Measurements from ENCODE around the gene SLC5A3.
A peak's percentile ranks its signal among the peaks of the same experiment; 100 is the strongest.

The SLC5A3 gene

GRCh38 chr21:34073032-34073748, at the start of gene SLC5A3, which contains the start of gene MRPS6:
Gene SLC5A3, plus strand, starts transcription at chr21:34073578. Its CDS starts 21,621 bp downstream, at chr21:34095199.
Gene MRPS6, plus strand, starts transcription at chr21:34073578. Its CDS starts 123 bp downstream, at chr21:34073701.
- peak; percentile 85 for DNase-seq (ENCODE audit: low read depth)

DNA sequence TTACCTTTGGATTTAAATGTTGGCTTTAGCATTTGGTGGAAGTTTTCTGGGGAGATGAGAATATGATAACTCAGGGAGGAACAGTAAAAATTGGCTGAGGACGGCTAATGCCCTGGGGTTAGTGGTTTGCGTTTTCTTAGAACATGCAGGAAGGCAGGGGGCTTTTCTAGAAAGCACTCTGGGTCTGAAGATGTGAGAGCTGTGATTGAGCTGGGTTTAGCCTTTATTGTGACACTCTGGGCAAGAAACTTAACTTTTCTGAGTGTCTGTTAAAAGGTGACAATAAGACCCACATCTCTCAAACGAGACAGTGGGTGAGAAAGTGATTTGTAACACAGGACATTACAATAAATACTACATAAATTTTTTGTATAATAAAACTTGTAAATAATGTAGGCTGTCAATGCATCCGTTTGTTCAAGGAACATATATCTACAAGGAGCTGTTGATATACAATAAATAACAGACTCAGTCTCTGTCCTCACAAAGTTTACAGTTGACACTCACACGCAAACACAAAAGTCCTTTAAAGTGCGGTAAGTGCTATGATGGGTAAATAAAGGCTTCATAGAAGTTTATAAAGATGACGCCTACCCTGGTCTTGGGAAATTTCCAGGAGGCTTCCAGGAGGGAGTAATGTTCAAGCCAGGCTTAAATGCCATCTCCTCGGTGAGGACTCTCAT, 49.5 kb upstream of the SLC5A3 start:
- no peak for DNase-seq (ENCODE audit: low read depth)

GRCh38 chr21:34024374-34024693, 49.0 kb upstream of the SLC5A3 start:
- DNase-seq (ENCODE audit: low read depth): no peak

DNA sequence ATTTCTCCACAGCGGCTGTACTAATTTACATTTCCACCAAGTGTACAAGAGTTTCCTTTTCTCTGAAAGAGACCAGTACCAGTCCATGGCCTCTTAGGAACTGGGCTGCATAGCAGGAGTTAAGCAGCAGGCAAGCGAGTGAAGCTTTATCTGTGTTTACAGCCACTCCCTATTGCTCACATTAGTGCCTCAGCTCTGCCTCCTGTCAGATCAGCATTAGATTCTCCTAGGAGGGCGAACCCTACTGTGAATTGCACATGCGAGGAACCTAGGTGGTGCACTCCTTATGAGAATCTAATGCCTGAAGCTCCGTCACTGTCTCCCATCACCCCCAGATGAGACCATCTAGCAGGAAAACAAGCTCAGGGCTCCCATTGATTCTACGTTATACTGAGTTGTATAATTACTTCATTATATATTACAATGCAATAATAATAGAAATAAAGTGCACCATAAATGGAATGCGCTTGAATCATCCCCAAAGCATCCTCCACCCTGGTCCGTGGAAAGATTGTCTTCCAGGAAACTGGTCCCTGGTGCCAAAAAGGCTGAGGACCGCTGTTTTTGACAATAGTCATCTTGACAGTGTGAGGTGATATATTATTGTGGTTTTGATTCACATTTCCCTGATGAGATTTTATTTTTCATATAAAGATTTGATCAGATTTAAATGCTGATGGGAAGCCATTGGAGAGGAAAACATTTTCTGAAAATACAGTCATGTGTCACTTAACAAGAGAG, 45.5 kb upstream of the SLC5A3 start:
- DNase-seq (ENCODE audit: low read depth): peak; percentile 43

DNA sequence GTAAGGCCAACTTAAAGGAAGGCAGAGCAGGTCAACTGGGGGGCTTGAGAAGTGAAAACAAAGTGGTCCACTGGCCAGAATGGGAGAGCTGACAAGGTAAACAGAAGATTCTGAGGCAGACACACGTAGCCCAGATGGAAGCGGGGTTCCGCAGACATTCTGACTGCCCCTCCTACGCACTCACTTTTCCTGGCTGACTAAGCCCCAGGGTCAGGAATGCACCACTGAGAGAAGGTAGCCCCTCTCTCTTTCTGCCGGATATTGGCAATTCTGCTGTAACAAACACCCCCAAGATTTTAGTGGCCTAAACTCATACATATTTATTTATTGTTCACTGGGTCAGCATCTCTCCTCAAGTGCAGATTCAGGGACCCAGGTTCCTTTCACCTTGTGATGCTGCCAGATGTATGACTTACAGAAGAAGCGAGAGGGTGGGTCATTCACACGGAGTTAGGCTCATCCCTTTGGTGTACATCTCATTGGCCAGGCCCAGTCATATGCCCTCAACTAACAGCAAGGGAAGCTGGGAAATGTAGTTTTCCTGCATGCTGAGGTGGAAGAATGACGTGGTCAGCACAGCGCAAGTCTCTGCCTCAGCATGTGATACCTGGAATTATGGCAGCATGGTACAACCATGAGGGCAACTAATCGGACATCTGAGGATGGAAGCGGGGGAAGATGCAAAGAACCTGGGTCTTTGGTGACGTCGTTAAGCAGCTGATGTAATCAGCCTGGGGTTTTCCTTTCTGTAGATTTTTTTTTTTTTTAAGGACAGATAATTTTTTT, 43.4 kb upstream of the SLC5A3 start:
- peak; percentile 88 for DNase-seq (ENCODE audit: low read depth)

- DNase-seq (ENCODE audit: low read depth): no peak
Observed at GRCh38 chr21:34031835-34032370, 41.5 kb upstream of the SLC5A3 start.

GRCh38 chr21:34034369-34035014, 38.9 kb upstream of the SLC5A3 start:
- no peak for DNase-seq (ENCODE audit: low read depth)

DNA sequence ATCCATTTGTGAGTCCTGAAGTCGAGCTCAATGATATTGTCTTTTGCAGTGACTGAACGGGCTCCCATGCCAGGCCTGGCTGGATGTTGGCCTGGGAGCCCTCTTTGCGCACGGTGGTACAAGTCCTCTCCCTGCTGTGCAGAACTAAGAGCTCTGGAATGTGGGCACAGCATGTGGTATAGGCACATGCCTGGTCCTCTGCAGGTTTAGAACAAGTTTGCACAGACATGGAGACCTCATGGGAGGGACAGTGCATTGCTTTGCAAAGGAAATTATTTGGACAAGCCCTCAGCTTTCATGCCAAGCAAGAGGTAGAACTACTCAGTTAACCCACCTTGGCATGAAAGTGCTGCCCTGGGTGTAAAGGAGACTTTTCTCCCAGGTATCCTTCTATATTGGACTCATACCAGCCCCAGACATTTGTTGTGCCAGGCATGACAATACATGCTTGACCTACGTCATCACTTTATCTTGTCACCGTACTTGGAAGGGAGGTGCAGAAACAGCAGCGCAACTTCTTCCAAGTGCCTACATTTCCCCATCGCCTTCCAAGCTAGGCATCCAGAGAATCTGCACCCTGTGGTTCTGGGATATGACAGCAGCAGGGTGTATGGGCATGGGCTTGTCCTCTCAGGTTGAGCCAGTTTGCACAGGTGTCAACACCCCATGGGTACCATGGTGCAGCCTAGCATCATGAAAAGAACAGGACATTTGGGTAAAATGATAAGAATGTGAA, 37.6 kb upstream of the SLC5A3 start:
- DNase-seq (ENCODE audit: low read depth): no peak

DNA sequence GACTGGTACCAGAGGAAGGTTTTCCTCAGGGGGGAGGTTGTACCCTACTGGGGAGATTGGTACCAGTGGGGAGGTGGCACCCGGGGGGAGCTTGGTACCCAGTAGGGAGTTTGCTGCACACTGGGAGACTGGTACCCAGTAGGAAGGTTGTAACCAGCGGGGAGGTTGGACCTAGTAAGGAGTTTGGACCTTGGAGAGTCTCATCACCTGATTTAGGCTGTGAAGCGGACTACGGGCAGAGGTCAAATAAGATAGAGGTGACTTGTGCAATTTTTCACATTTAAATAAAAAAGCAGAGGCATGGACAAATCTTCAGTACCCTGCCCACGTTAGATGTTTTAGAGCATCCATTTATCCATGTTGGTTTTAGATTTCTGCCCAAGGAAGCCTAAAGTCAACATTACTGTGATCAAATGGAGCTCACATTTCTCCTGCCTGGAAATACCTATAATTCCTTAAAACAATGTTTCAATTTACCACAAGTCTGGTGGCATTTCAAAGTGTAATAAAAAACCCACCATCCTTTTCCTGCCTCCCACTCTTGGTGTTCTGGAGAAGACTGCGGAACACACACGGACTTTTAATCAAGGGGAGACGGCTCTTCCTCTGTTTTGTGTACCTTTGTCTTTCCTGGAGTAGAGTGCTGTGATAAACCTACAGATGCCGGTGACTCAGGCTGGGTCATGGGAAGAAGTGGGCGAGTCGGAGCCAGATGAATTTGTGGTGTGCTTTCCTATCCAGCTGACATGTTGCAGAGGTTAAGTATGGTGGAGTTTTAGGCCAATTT, 36.2 kb upstream of the SLC5A3 start:
- peak; percentile 78 for DNase-seq (ENCODE audit: low read depth)

DNA sequence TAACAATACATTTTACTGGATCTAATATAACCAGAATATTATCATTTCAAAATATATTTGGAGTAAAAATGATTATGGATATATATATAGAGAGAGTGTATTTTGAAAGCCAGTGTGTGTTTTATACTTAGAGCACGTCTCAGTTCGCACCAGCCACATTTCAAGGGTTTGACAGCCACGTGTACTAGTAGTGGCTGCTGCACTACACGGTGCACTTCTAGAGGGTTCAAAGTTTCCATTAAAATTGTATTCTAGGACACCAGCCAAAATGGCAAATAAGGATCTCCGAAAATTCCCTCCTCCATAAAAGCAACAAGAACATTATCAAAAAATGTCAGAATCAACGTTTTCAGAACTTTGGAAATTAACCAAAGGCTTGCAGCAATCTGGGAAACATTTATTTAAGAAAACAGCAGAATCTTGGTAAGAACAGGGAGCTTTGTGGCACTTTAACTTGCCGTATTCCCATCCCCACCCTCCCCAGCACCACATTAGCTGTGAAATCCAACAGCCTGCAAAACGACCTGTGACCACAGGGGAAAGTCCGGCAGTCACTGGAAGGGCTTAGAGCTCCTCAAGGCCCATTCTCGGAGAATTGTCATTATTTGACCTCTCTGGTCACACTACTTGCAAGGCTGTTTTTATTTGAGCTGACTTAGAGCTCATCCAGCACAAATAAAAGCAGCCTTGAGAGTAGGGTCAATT, 33.5 kb upstream of the SLC5A3 start:
- DNase-seq (ENCODE audit: low read depth): no peak

- DNase-seq (ENCODE audit: low read depth): peak; percentile 18
Observed at GRCh38 chr21:34042735-34043134, 30.6 kb upstream of the SLC5A3 start.

DNA sequence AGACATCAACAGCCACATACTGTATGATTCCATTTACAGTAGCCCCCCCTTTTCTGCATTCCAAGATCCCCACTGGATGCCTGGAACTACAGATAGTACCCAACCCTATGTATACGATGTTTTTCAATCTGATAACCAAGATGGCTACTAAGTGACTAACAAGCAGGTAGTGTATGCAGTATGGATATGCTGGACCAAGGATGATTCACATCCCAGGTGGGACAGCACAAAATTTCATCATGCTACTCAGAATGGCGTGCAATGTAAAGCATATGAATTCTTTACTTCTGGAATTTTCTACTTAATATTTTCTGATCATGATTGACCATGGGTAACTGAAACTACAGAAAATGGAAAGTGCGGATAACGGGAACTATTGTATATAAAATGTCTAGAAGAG, 30.0 kb upstream of the SLC5A3 start:
- no peak for DNase-seq (ENCODE audit: low read depth)

DNA sequence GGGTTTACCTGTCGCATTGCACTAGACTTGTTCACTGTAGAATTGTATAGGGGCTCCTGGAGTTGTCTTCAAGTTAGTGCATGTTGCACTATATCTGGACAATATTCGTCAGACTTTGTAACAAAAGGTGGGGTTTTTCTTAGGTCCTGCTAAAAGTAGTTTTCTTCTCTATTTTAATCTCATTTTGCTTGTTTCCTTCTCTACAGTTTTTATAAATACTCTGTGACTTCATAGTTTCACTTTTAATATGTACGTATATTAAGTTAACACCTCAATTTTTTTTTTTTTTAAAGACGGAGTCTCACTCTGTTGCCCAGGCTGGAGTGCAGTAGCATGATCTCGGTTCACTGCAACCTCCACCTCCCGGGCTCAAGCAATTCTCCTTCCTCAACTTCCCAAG, 26.5 kb upstream of the SLC5A3 start:
- DNase-seq (ENCODE audit: low read depth): no peak

- DNase-seq (ENCODE audit: low read depth): no peak
Observed at GRCh38 chr21:34047835-34048234, 25.5 kb upstream of the SLC5A3 start.

GRCh38 chr21:34052171-34052570, 21.2 kb upstream of the SLC5A3 start:
- DNase-seq (ENCODE audit: low read depth): no peak

GRCh38 chr21:34054259-34054658, 19.1 kb upstream of the SLC5A3 start:
- DNase-seq (ENCODE audit: low read depth): no peak

GRCh38 chr21:34055615-34056014, 17.8 kb upstream of the SLC5A3 start:
- DNase-seq (ENCODE audit: low read depth): no peak

DNA sequence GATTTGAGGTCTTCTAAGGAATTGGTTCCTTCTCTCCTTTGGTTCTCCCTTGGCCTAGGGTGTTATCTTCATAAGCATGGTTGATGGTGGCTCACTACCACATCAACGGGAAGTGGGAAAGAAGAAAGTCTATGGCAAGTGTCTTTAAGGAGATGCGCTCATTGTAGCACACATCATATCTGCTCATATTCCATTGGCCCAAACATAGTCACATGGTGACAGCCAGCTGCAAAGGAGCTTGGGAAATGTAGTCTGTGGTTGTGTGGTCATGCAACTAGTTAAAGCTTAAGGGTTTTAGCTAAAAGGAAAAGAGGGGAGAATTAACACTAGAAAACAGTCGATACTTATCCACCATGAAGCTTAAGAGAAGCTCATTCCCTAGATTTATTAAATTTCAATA, 11.4 kb upstream of the SLC5A3 start:
- DNase-seq (ENCODE audit: low read depth): peak; percentile 34

DNA sequence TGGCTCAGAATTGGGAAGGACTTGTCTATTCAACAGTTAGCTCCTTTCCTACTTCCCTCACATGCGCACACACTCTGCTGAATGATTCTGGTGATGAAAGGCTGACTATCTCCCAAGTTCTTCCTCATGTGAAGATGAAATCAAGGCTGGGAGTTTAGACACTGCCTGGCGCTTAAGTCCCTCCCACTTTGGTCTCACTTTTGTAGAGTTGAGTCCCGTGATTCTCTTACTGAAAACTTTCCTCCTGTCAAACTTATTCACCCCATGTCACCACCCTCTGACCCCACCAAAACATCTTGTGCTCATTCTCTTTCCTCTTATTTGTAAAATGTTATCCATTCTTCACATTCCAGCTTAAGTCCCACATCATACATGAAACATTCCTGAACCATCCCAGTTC, 8.4 kb upstream of the SLC5A3 start:
- no peak for DNase-seq (ENCODE audit: low read depth)
